Keratinocyte (primary cell): ENCODE measurements around the gene ADCY4. TPM values are rescaled to one million over a fixed set of nuclear protein-coding genes. Genes with fewer than 3 reads are reported as not detected.

Source experiments
- DNase-seq: peaks from one replicate; pipeline ENCODE4 v3.0.0-alpha.2; 2011; ENCODE audit warnings: low read depth, missing footprints, low spot score
- FAIRE-seq: peaks from 2 replicates; lab custom pipeline; 2011; peaks lifted over from hg19 to GRCh38; lab: Jason Lieb, UNC
- H2AFZ ChIP-seq: 2 replicates; pipeline ENCODE4 v1.6.0; 2012; ENCODE audit warnings: low read length, control low read depth, inconsistent platforms; ENCODE audit not compliant: control insufficient read depth
- H3K27ac ChIP-seq: 2 replicates; pipeline ENCODE4 v1.5.1; 2011; ENCODE audit warnings: low read length; ENCODE audit not compliant: control insufficient read depth, insufficient read depth
- H3K27me3 ChIP-seq: 3 replicates; pipeline ENCODE4 v1.6.0; 2011; ENCODE audit warnings: low read length; ENCODE audit not compliant: control insufficient read depth, insufficient read depth; ENCODE audit errors: extremely low read depth
- H3K36me3 ChIP-seq, 2 experiments: 2 replicates in 1 of 2; 3 replicates in 1 of 2; pipeline ENCODE4 v1.5.1; 2011; ENCODE audit warnings: low read length in 2 of 2, mild to moderate bottlenecking in 1 of 2; ENCODE audit not compliant: control insufficient read depth in 2 of 2, insufficient read depth in 2 of 2; ENCODE audit errors: extremely low read depth in 1 of 2
- H3K4me1 ChIP-seq: 3 replicates; pipeline ENCODE4 v1.5.1; 2011; ENCODE audit warnings: low read length; ENCODE audit not compliant: control insufficient read depth, insufficient read depth; ENCODE audit errors: extremely low read depth
- H3K4me2 ChIP-seq: 3 replicates; pipeline ENCODE4 v1.6.0; 2011; ENCODE audit warnings: low read depth, low read length; ENCODE audit not compliant: control insufficient read depth, insufficient read depth; ENCODE audit errors: extremely low read depth
- H3K4me3 ChIP-seq, 3 experiments: fragments of 200-600 bp in 1 of 3; sonication (generic) in 1 of 3; 2 replicates in 2 of 3; 3 replicates in 1 of 3; pipeline ENCODE4 v1.5.1; 2011 to 2016; ENCODE audit warnings: low read length in 3 of 3, mild to moderate bottlenecking in 3 of 3, control low read depth in 2 of 3, inconsistent platforms in 1 of 3, low read depth in 1 of 3, mixed read lengths in 1 of 3, mixed run types in 1 of 3, moderate library complexity in 1 of 3; ENCODE audit not compliant: control insufficient read depth in 2 of 3, insufficient read depth in 2 of 3; ENCODE audit errors: extremely low read depth in 1 of 3
- H3K79me2 ChIP-seq: 2 replicates; pipeline ENCODE4 v1.6.0; 2012; ENCODE audit warnings: low read length; ENCODE audit not compliant: control insufficient read depth, insufficient read depth
- H3K9ac ChIP-seq: 3 replicates; pipeline ENCODE4 v1.6.0; 2011; ENCODE audit warnings: low read length; ENCODE audit not compliant: control insufficient read depth, insufficient read depth; ENCODE audit errors: extremely low read depth
- H3K9me1 ChIP-seq: 3 replicates; pipeline ENCODE4 v1.6.0; 2011; ENCODE audit warnings: low read length; ENCODE audit not compliant: control insufficient read depth, insufficient read depth; ENCODE audit errors: extremely low read depth
- H3K9me3 ChIP-seq: 2 replicates; pipeline ENCODE4 v1.5.1; 2012; ENCODE audit warnings: low read depth, low read length; ENCODE audit not compliant: control insufficient read depth
- H4K20me1 ChIP-seq: 3 replicates; pipeline ENCODE4 v1.6.0; 2011; ENCODE audit warnings: low read length; ENCODE audit not compliant: control insufficient read depth, insufficient read depth; ENCODE audit errors: extremely low read depth
- CTCF ChIP-seq, 3 experiments: IDR thresholded peaks in 1 of 3; conservative IDR thresholded peaks in 1 of 3; optimal IDR thresholded peaks in 1 of 3; 2 replicates in 2 of 3; 3 replicates in 1 of 3; pipeline versions ENCODE3 to v1.5.1; 2011; ENCODE audit warnings: low read length in 3 of 3, mild to moderate bottlenecking in 3 of 3, moderate library complexity in 2 of 3, control low read depth in 1 of 3, inconsistent platforms in 1 of 3; ENCODE audit not compliant: insufficient read depth in 2 of 3; ENCODE audit errors: extremely low read depth in 1 of 3
- EZH2 ChIP-seq: IDR thresholded peaks from one replicate; pipeline ENCODE4 v1.6.1; 2012; ENCODE audit warnings: inconsistent platforms, mild to moderate bottlenecking, low read length, moderate library complexity
- dilution Hi-C: fragments of 300-500 bp; cut with MboI; formaldehyde crosslinking; loops from one replicate; pipeline ENCODE4 v1.7.0; 2020; ENCODE audit warnings: low sequenced_read_pairs; ENCODE audit not compliant: extremely low pct_ligation_motif_present
- polyA plus RNA-seq, 5 experiments: library from polyadenylated mRNA; depleted of rRNA in 3 of 5; stranded (reverse) in 3 of 5; stranded (forward) in 1 of 5; unstranded in 1 of 5; fragments of >200 nt; gene quantifications; 1 replicate in 1 of 5; 2 replicates in 3 of 5; 3 replicates in 1 of 5; pipeline versions ENCODE4 v1.2.1 to v1.2.3, GENCODE V29; 2011 to 2012; ENCODE audit warnings: missing spikeins in 2 of 5, low read depth in 1 of 5, low replicate concordance in 1 of 5

The ADCY4 gene
- polyA plus RNA-seq, 1 donor (not counting 4 experiments of a cell fraction or from before 2014, with no cell fraction given), result 0.21 TPM

GRCh38 chr14:24312736-24313507 lies 21.9 kb downstream of the ADCY4 start:
- Histone ChIP-seq H3K9me1 (peaks cover 2% of the 10 kb centered on the region), H3K79me2 (peaks cover 4% of the 10 kb centered on the region), H4K20me1 (no peaks in the 10 kb centered on the region), H3K4me2 (no peak overlapping the region), H3K9ac (no peak overlapping the region), H3K27me3 (no peaks in the 10 kb centered on the region), H3K27ac (no peak overlapping the region), H3K4me3 (no peak overlapping the region), H3K9me3 (no peaks in the 10 kb centered on the region), H3K36me3 (peaks cover 7 to 14% of the 10 kb centered on the region in 2 experiments), H2AFZ (no peak overlapping the region), H3K4me1 (peaks cover 79% of the 10 kb centered on the region)
- DNase-seq, result no peak
- no peak for TF ChIP-seq CTCF (optimal IDR thresholded peaks at IDR 0.05 in 1 of 3, IDR thresholded peaks at IDR 0.05 in 1 of 3, conservative IDR thresholded peaks at IDR 0.05 in 1 of 3; ENCODE audit: extremely low read depth in 1 of 3, insufficient read depth in 2 of 3, low read length in 3 of 3)
- no peak for TF ChIP-seq EZH2
- dilution Hi-C loops, result no loop called here
- FAIRE-seq, result no peak

DNA sequence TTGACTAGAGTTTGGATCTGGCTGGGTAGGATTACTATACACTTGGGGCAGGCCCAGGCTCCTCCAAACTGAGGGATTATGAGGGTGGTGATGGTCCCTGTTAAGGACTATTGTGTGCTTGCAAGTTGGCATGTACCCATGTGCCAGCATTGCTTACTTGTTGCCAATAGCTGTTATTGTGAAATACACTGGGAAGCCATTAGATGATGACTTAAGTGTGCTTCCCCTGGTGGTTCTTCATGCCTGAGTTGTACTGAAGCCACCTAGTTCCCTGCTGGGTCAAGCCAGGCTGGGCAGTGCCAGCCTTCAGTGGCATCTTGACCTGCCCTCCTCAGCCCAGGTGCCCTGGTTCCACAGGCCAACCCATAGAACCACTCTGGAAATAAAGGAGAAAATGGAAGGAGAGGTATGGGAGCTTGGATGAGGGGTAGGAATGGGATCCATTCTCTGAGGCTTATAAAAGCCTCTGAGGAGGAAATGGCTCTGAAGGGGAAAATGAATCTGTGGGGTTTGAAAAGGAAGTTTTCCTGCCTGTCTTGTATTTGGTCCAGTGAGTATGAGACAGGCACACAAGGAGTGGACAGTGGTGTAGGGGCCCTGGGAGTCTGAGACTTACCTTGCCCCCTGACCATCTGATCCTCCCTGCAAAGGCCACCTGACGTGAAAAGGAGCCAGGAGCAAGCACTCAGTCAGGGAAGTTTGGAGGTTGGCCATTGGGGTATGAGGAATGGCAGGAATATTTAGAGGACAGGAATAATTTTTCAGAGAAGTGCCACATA lies 22.8 kb downstream of the ADCY4 start:
- Histone ChIP-seq H4K20me1 (no peaks in the 10 kb centered on the region), H3K27ac (peak overlapping the region; percentile 18), H2AFZ (no peak overlapping the region), H3K27me3 (no peaks in the 10 kb centered on the region), H3K4me3 (peak overlapping the region in 2 of 3 experiments; percentile 19 to 31), H3K9me3 (no peaks in the 10 kb centered on the region), H3K4me2 (peak overlapping the region; percentile 88), H3K36me3 (peaks cover 12 to 23% of the 10 kb centered on the region in 2 experiments), H3K4me1 (peaks cover 73% of the 10 kb centered on the region), H3K9me1 (peaks cover 2% of the 10 kb centered on the region), H3K79me2 (peaks cover 4% of the 10 kb centered on the region), H3K9ac (peak overlapping the region; percentile 36)
- peak; percentile 57 for FAIRE-seq
- TF ChIP-seq EZH2 (no peak), CTCF (optimal IDR thresholded peaks at IDR 0.05 in 1 of 3, IDR thresholded peaks at IDR 0.05 in 1 of 3, conservative IDR thresholded peaks at IDR 0.05 in 1 of 3; ENCODE audit: extremely low read depth in 1 of 3, insufficient read depth in 2 of 3, low read length in 3 of 3) (no peak)
- dilution Hi-C loops, result no loop called here
- DNase-seq, result no peak
